Subcutaneous abdominal adipose tissue (tissue), 5 donors: ENCODE data around the gene ARHGAP31.

Experiments used
- H3K27ac ChIP-seq: one replicate; pipeline ENCODE4 v1.7.0; 2013; ENCODE audit warnings: low read depth, mild to moderate bottlenecking, inconsistent platforms, low read length, moderate library complexity
- H3K27me3 ChIP-seq, 5 donors: one replicate each; pipeline ENCODE4 v1.7.0; 2013; ENCODE audit warnings: low read length in 5 of 5, inconsistent platforms in 1 of 5; ENCODE audit not compliant: control insufficient read depth in 5 of 5, insufficient read depth in 4 of 5
- H3K36me3 ChIP-seq, 5 donors: one replicate each; pipeline ENCODE4 v1.7.0; 2013; ENCODE audit warnings: low read length in 5 of 5; ENCODE audit not compliant: control insufficient read depth in 5 of 5, insufficient read depth in 5 of 5
- H3K4me1 ChIP-seq, 5 donors: one replicate each; pipeline ENCODE4 v1.7.0; 2013; ENCODE audit warnings: low read length in 5 of 5, mild to moderate bottlenecking in 3 of 5, moderate library complexity in 1 of 5; ENCODE audit not compliant: control insufficient read depth in 5 of 5, insufficient read depth in 5 of 5
- H3K4me3 ChIP-seq, 5 donors: one replicate each; pipeline ENCODE4 v1.7.0; 2013; ENCODE audit warnings: low read length in 5 of 5, low read depth in 1 of 5
- H3K9ac ChIP-seq, 5 donors: one replicate each; pipeline ENCODE4 v1.7.0; 2013; ENCODE audit warnings: low read length in 5 of 5, mild to moderate bottlenecking in 4 of 5, moderate library complexity in 3 of 5
- H3K9me3 ChIP-seq, 5 donors: one replicate each; pipeline ENCODE4 v1.7.0; 2013; ENCODE audit warnings: low read length in 5 of 5; ENCODE audit not compliant: control insufficient read depth in 5 of 5
- donor health status: healthy.
- donor health status: healthy.
- donor health status: healthy.
- donor health status: healthy.
- donor health status: healthy.

ARHGAP31 gene

GRCh38 chr3:119279101-119279554 lies 15.1 kb upstream of the ARHGAP31 start:
- Histone ChIP-seq H3K9ac (peak overlapping the region in 2 of 5 donors; percentile 31 to 49), H3K36me3 (no peaks in the 10 kb centered on the region), H3K4me3 (peak overlapping the region in 1 of 5 donors; percentile 19), H3K9me3 (peaks cover 0 to 7% (median 6%) of the 10 kb centered on the region in 5 donors), H3K4me1 (peaks cover 2 to 23% (median 10%) of the 10 kb centered on the region in 5 donors), H3K27me3 (no peaks in the 10 kb centered on the region), H3K27ac (peak overlapping the region; percentile 82)

DNA sequence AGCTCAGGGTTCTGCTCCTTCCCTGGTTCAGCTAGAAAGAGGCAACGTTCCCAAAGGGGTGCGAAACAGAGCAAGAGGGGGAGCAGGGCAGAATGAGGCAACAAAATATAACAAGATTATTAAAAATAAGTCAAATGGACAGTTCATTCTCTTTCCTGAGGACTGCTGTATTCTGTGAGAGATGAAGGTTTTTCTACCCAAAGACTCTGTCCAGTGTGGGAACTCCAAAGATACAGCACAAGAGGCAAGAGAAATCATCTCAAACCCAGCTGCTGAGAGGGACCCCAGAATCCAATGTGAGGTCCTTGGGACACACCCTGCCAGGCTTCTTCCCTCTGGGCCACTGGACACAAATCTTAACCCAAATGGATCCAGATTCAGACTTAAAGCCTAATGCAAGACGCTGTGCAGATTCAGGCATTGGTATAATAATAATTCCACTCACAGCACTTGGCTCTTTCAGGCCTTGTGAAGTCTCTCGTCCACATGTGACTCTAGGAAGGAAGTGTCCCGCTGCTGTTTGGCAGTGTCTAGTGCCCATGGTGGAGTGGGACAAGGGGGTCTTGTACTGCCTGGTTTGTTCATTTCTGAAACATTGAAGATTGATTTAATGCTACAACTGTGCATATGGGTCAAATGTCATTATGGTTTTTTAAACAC lies 14.5 kb upstream of the ARHGAP31 start:
- Histone ChIP-seq H3K9me3 (peaks cover 0 to 7% (median 6%) of the 10 kb centered on the region in 5 donors), H3K4me3 (peak overlapping the region in 1 of 5 donors; percentile 3), H3K4me1 (peaks cover 2 to 23% (median 10%) of the 10 kb centered on the region in 5 donors), H3K27ac (peak overlapping the region; percentile 82), H3K27me3 (no peaks in the 10 kb centered on the region), H3K36me3 (no peaks in the 10 kb centered on the region), H3K9ac (peak overlapping the region in 2 of 5 donors; percentile 31 to 49)

DNA sequence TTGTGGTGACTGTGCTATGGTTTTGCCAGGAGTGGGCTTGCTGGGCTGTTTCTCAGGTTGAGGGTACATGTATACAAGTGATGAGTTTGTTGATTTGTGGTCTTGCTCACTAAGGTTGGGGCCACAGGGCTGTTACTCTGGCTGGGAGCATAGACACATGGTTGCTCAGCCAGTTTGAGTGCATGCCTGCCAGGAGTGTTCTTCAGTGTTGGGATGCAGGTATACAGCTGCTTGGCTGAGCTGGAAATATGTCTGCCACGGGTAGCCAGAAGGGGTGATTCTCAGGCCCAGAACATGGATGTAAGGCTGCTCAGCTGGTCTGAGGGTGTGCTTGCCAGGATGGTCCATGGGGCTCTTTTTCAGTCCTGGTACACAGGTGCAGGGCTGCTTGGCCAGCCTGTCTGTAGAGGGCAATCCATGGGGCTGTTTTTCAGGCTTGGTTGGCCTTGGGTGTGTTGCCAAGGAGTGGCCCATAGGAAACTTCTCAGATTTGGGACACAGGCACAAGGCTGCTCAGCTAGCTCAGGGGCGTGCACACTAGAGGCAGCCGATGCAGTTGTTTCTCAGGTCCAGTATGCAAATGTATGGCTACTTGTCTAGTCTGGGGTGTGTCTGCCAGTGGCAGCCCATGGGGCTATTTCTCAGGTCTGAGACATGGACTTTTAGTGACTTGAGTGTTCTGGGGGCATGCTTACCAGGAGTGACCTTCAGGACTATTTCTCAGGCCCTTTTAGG lies 5.3 kb upstream of the ARHGAP31 start:
- no peak overlapping the region for H3K9ac ChIP-seq
- H3K4me3 ChIP-seq, result no peak overlapping the region
- H3K4me1 ChIP-seq, result peaks cover 0 to 21% (median 12%) of the 10 kb centered on the region in 5 donors
- no peaks in the 10 kb centered on the region for H3K27me3 ChIP-seq
- no peak overlapping the region for H3K27ac ChIP-seq
- H3K9me3 ChIP-seq, result peaks cover 0 to 5% (median 0%) of the 10 kb centered on the region in 5 donors
- no peaks in the 10 kb centered on the region for H3K36me3 ChIP-seq

DNA sequence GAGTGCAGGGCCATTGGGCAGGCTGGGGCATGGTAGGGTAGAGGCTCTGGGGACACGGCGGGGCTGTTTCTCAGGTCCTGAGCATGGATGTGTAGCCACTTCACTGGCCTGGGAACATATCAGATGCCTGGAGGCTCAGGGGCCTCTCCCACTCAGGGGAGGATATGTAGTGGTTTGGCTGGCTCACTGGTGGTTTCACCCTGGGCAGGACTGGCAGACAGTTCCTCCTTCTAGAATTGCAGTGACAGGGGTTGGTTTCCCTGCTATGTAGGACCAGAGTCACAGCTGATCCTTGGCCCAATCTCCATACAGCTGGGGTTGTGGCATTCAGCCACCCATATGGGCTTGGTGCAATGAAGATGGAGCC lies 4.8 kb upstream of the ARHGAP31 start:
- H3K4me1 ChIP-seq, result peaks cover 0 to 21% (median 12%) of the 10 kb centered on the region in 5 donors
- no peak overlapping the region for H3K9ac ChIP-seq
- H3K36me3 ChIP-seq, result no peaks in the 10 kb centered on the region
- no peaks in the 10 kb centered on the region for H3K27me3 ChIP-seq
- peaks cover 0 to 5% (median 0%) of the 10 kb centered on the region in 5 donors for H3K9me3 ChIP-seq
- H3K4me3 ChIP-seq, result no peak overlapping the region
- no peak overlapping the region for H3K27ac ChIP-seq

GRCh38 chr3:119290613-119291012 lies 3.6 kb upstream of the ARHGAP31 start:
- Histone ChIP-seq H3K9ac (no peak overlapping the region), H3K4me3 (no peak overlapping the region), H3K27ac (no peak overlapping the region), H3K4me1 (peaks cover 0 to 23% (median 16%) of the 10 kb centered on the region in 5 donors), H3K36me3 (no peaks in the 10 kb centered on the region), H3K27me3 (no peaks in the 10 kb centered on the region), H3K9me3 (peaks cover 0 to 5% (median 0%) of the 10 kb centered on the region in 5 donors)

DNA sequence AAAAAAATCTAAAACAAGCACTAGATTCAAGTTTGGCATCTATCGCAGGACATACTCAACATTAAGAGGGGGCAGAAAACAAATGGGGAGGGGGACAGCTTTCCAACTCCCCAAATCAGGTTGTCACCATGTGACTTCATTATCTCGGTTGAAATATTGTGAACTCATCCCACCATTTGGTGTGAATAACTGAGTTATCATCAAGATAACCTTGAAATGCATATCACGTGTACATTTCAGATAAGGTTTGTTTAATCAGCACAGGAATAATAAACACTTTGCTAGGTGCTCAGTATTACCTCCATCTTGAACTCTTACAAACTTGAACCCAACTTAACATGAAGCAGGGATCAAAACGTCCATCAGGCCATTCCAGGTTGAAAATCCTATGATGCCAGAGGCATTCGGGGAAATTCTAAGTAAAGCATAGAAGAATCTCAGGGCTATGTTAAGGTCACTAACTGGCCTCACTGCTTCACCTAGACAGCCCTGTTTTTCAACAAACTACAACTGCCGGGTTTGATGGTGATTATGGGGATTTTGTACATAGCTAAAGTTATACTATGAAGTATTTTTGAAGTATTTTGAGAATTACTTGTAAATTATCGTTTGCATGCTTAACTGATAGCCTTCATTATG lies 3.0 kb upstream of the ARHGAP31 start:
- no peak overlapping the region for H3K9ac ChIP-seq
- H3K4me3 ChIP-seq, result no peak overlapping the region
- no peak overlapping the region for H3K27ac ChIP-seq

DNA sequence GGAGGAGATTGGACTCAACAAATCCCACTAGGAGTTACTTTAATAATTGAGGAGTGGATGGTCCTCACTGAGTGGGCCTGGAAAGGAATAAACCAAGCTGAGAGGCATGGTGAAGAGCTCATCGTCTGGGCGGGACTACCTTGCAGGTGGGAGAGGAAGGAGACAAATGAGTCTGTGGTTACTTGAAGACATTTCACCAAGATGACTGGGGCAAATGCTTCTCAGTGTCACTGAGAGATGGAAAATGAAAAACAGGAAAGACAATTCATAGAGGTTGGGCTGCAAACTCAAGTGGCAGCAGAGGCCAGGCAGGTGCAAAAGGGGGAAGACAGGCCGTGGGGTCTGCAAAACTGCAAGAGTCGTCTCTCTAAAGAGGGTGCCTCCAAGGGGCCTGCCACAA lies 1.5 kb upstream of the ARHGAP31 start:
- H3K27ac ChIP-seq, result peak overlapping the region; percentile 96

More for the DNA sequence above, 3.0 kb upstream of the ARHGAP31 start:
- H3K9me3 ChIP-seq, result peaks cover 0 to 5% (median 0%) of the 10 kb centered on the region in 5 donors
- no peaks in the 10 kb centered on the region for H3K27me3 ChIP-seq
- H3K4me1 ChIP-seq, result peaks cover 0 to 29% (median 22%) of the 10 kb centered on the region in 5 donors
- no peaks in the 10 kb centered on the region for H3K36me3 ChIP-seq

GRCh38 chr3:119293105-119293870 lies 895 bp upstream of the ARHGAP31 start:
- peaks cover 0 to 6% (median 0%) of the 10 kb centered on the region in 5 donors for H3K36me3 ChIP-seq
- peak overlapping the region; percentile 74 to 96 (median 87) for H3K9ac ChIP-seq
- peak overlapping the region; percentile 74 to 96 (median 90) for H3K4me3 ChIP-seq
- no peaks in the 10 kb centered on the region for H3K9me3 ChIP-seq
- H3K4me1 ChIP-seq, result peaks cover 2 to 50% (median 43%) of the 10 kb centered on the region in 5 donors
- H3K27ac ChIP-seq, result peak overlapping the region; percentile 96
- no peaks in the 10 kb centered on the region for H3K27me3 ChIP-seq

More for the DNA sequence above, 1.5 kb upstream of the ARHGAP31 start:
- H3K36me3 ChIP-seq, result peaks cover 0 to 2% (median 0%) of the 10 kb centered on the region in 5 donors
- no peak overlapping the region for H3K9ac ChIP-seq
- no peak overlapping the region for H3K4me3 ChIP-seq
- peaks cover 2 to 43% (median 36%) of the 10 kb centered on the region in 5 donors for H3K4me1 ChIP-seq
- H3K9me3 ChIP-seq, result peaks cover 0 to 3% (median 0%) of the 10 kb centered on the region in 5 donors
- no peaks in the 10 kb centered on the region for H3K27me3 ChIP-seq
